K562 (cell line): ENCODE results near the gene PMM1. TPM values are rescaled to one million over a fixed set of nuclear protein-coding genes. Genes with fewer than 3 reads are reported as not detected.

Experiments
- ATAC-seq: fragments of 200-7000 bp; cut with Tn5 transposase; 3 replicates; pipeline ENCODE4 v1.9.1; 2020; ENCODE audit warnings: moderate library complexity
- BruUV-seq: library from RNA; stranded (reverse); fragments of 400-500 nt; replicated peaks from 2 replicates; lab custom pipeline; 2021; lab: Mats Ljungman, UMichigan
- CTCF ChIA-PET: fragments of 300-600 bp; formaldehyde crosslinking; extraction: SDS; loops from one replicate; lab custom pipeline; 2021; ENCODE audit warnings: low intra/inter-chr PET ratio; lab: Yijun Ruan, JAX
- POLR2A ChIA-PET: fragments of 300-600, 350-650 bp; sonication (Branson Sonifier 250); formaldehyde crosslinking; extraction: SDS; loops from one replicate; lab custom pipeline; 2021; ENCODE audit warnings: antibody characterized with exemption, inconsistent platforms; lab: Yijun Ruan, JAX
- DNase-seq, 4 experiments: peaks; one replicate each; pipeline versions ENCODE4 v3.0.0 to v3.0.0-alpha.2; 2011 to 2018; ENCODE audit warnings: low spot score in 3 of 4, mixed read lengths in 3 of 4; ENCODE audit errors: extremely low read depth in 1 of 4
- FAIRE-seq: peaks from 2 replicates; lab custom pipeline; 2011; peaks lifted over from hg19 to GRCh38; lab: Jason Lieb, UNC
- H2AFZ ChIP-seq: 2 replicates; pipeline ENCODE4 v1.6.0; 2011; ENCODE audit warnings: low read depth, low read length, control low read depth, inconsistent platforms
- H3K27ac ChIP-seq: fragments of 200-600 bp; 3 replicates; pipeline ENCODE4 v1.8.0; 2011; ENCODE audit warnings: low read depth, mild to moderate bottlenecking, control low read depth, inconsistent platforms, low read length, moderate library complexity, mixed read lengths; ENCODE audit errors: extremely low read depth
- H3K27me3 ChIP-seq, 2 experiments: fragments of 300-600 bp in 1 of 2; 2 replicates in 1 of 2; 3 replicates in 1 of 2; pipeline versions ENCODE4 v1.6.0 to v1.8.0; 2011; ENCODE audit warnings: inconsistent platforms in 2 of 2, low read length in 2 of 2, mild to moderate bottlenecking in 1 of 2, mixed read lengths in 1 of 2, moderate library complexity in 1 of 2; ENCODE audit not compliant: control insufficient read depth in 2 of 2, insufficient read depth in 2 of 2
- H3K36me3 ChIP-seq: fragments of 300-600 bp; 3 replicates; pipeline ENCODE4 v1.8.0; 2011; ENCODE audit warnings: mild to moderate bottlenecking, low read length, inconsistent platforms; ENCODE audit not compliant: control insufficient read depth, insufficient read depth
- H3K4me1 ChIP-seq, 2 experiments: fragments of 200-600 bp in 1 of 2; replicated peaks in 1 of 2; 2 replicates in 1 of 2; 3 replicates in 1 of 2; pipeline versions ENCODE4 v1.5.1 to v1.8.0; 2011; ENCODE audit warnings: inconsistent platforms in 2 of 2, low read length in 2 of 2, mild to moderate bottlenecking in 1 of 2, mixed read lengths in 1 of 2, moderate library complexity in 1 of 2; ENCODE audit not compliant: control insufficient read depth in 2 of 2, insufficient read depth in 2 of 2
- H3K4me2 ChIP-seq: 2 replicates; pipeline ENCODE4 v1.6.1; 2011; ENCODE audit warnings: low read length, control low read depth, inconsistent platforms, mixed read lengths; ENCODE audit not compliant: insufficient read depth
- H3K4me3 ChIP-seq: fragments of 200-600 bp; sonication (generic), shearing (Covaris generic); 2 replicates; pipeline ENCODE4 v1.5.1; 2016; ENCODE audit warnings: control low read depth, inconsistent platforms
- H3K79me2 ChIP-seq: fragments of 200-600 bp; 3 replicates; pipeline ENCODE4 v1.8.0; 2011; ENCODE audit warnings: low read length, inconsistent platforms; ENCODE audit not compliant: control insufficient read depth, insufficient read depth
- H3K9ac ChIP-seq, 2 experiments: 2 replicates each; pipeline versions ENCODE4 v1.6.0 to v1.6.1; 2011; ENCODE audit warnings: low read depth in 2 of 2, low read length in 2 of 2, control low read depth in 1 of 2, inconsistent platforms in 1 of 2, mild to moderate bottlenecking in 1 of 2, mixed read lengths in 1 of 2; ENCODE audit not compliant: insufficient read depth in 1 of 2
- H3K9me1 ChIP-seq: one replicate; pipeline ENCODE4 v1.6.0; 2011; ENCODE audit warnings: inconsistent platforms, mild to moderate bottlenecking, low read length, moderate library complexity; ENCODE audit not compliant: control insufficient read depth, insufficient read depth
- H3K9me3 ChIP-seq: replicated peaks from 2 replicates; pipeline ENCODE4 v1.5.1; 2011; ENCODE audit warnings: low read depth, low read length, inconsistent platforms; ENCODE audit not compliant: control insufficient read depth, insufficient read depth
- H4K20me1 ChIP-seq: replicated peaks from 2 replicates; pipeline ENCODE4 v1.6.1; 2011; ENCODE audit warnings: low read length, inconsistent platforms, mixed read lengths; ENCODE audit not compliant: control insufficient read depth, insufficient read depth
- ARID1B ChIP-seq: fragments of 450-650 bp; IDR thresholded peaks from 2 replicates; pipeline ENCODE4 v1.6.1; 2016; ENCODE audit warnings: antibody characterized with exemption, mild to moderate bottlenecking, inconsistent platforms
- CREM ChIP-seq: IDR thresholded peaks from 2 replicates; pipeline ENCODE4 v1.6.1; 2014; ENCODE audit warnings: antibody characterized with exemption, low read depth
- ELF1 ChIP-seq: fragments of 200-800 bp; sonication (Bioruptor generic); IDR thresholded peaks from 2 replicates; pipeline ENCODE4 v1.6.1; 2016; ENCODE audit warnings: missing genetic modification characterization, missing compliant biosample characterization
- FOXA1 ChIP-seq: fragments of 450-650 bp; IDR thresholded peaks from 2 replicates; pipeline ENCODE4 v1.6.1; 2016; ENCODE audit warnings: mild to moderate bottlenecking, borderline replicate concordance
- LEF1 ChIP-seq: fragments of 450-650 bp; IDR thresholded peaks from 2 replicates; pipeline ENCODE4 v1.6.1; 2016; ENCODE audit warnings: mild to moderate bottlenecking
- NFIC ChIP-seq: fragments of 450-650 bp; IDR thresholded peaks from 2 replicates; pipeline ENCODE4 v1.6.1; 2017; ENCODE audit warnings: mild to moderate bottlenecking, inconsistent platforms
- SIN3A ChIP-seq, 2 experiments: fragments of 150-350 bp in 1 of 2; IDR thresholded peaks; 2 replicates each; pipeline ENCODE4 v1.6.1; 2011 to 2016; ENCODE audit warnings: borderline replicate concordance in 2 of 2, low read depth in 2 of 2, low read length in 2 of 2, mild to moderate bottlenecking in 2 of 2, moderate library complexity in 2 of 2; ENCODE audit not compliant: control insufficient read depth in 1 of 2
- SMAD1 ChIP-seq: fragments of 150-350 bp; IDR thresholded peaks from 2 replicates; pipeline ENCODE4 v1.6.1; 2014; ENCODE audit warnings: low read length, low read depth; ENCODE audit not compliant: partially characterized antibody
- WGBS: fragments of 100-300 bp; shearing (Covaris generic); methylation state at CpG from one replicate; pipeline ENCODE4 v1.1.6; 2016; ENCODE audit warnings: low coverage, mixed read lengths; ENCODE audit not compliant: insufficient coverage; ENCODE audit errors: missing lambda C conversion rate; 5-methylcytosine and 5-hydroxymethylcytosine counted together
- in situ Hi-C: fragments of 300-500 bp; cut with MboI; formaldehyde crosslinking; loops from 4 replicates; pipeline ENCODE4 v1.15.0; 2018; ENCODE audit warnings: inconsistent platforms, mixed read lengths
- intact Hi-C: fragments of 100-400 bp; cut with micrococcal nuclease; formaldehyde crosslinking; loops from 2 replicates; pipeline ENCODE4 v1.14.2; 2022
- polyA plus RNA-seq, 8 experiments: library from polyadenylated mRNA; depleted of rRNA in 4 of 8; stranded (reverse) in 5 of 8; unstranded in 3 of 8; fragments of >200 nt; fragmentation: Nextera tagmentation in 2 of 8; fragmentation: Illumina TruSeq in 1 of 8; extraction: Ambion mirVana in 2 of 8; extraction: Trizol in 1 of 8; gene quantifications; 2 replicates each; pipeline versions ENCODE4 v1.2.1 to v1.2.3, GENCODE V29; 2011 to 2014; ENCODE audit warnings: inconsistent platforms in 1 of 8, missing spikeins in 1 of 8
- total RNA-seq, 7 experiments: library from RNA; depleted of rRNA in 6 of 7; stranded (reverse); fragments of >200 nt in 6 of 7; fragmentation: Illumina TruSeq in 2 of 7; extraction: Trizol in 2 of 7; gene quantifications; 2 replicates each; pipeline versions ENCODE4 v1.2.1 to v1.2.3, GENCODE V29; 2011 to 2021; ENCODE audit warnings: low replicate concordance in 1 of 7
- TF ChIP-seq, protein P1 (sequence below), 2 experiments: fragments of 450-650 bp; IDR thresholded peaks; 2 replicates each; pipeline ENCODE4 v1.6.1; 2018; ENCODE audit warnings: mild to moderate bottlenecking in 2 of 2, low read depth in 1 of 2; ENCODE audit not compliant: partially characterized antibody in 2 of 2
- TF ChIP-seq, protein P2 (sequence below): sonication (generic); formaldehyde crosslinking; IDR thresholded peaks from 2 replicates; pipeline ENCODE4 v1.4.0; 2020; ENCODE audit warnings: mild to moderate bottlenecking, missing genetic modification reagents
- TF ChIP-seq, protein P3 (sequence below): fragments of 150-350 bp; conservative IDR thresholded peaks from 2 replicates; pipeline ENCODE4 v1.6.1; 2014; ENCODE audit warnings: low read length

The PMM1 gene
- total and polyA plus RNA-seq, 9 of the 15 experiments (the other 6 are each of a cell fraction or from before 2014, with no cell fraction given) = 10.2 to 31.7 (median 20.3) TPM

DNA sequence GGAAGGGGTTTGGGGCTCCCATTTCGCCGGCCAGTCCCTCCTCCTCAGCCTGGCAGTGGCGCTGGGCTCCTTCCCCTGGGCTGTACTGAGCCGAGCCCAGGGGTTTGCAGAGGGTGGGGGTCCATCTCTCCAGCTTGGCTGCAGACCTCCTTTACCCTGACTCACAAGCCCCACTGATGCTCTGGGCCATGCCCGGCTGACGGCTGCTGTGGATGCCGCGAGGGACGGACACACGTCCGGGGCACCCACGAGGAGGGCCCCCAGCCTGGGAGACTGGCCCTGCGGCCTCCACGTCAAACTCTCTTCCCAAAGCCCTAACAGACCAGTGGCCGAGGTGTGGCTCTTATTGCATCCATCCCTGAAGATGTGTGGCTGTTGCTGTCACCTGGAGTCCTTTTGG is 14.1 kb downstream of the PMM1 start (continued):
- TF ChIP-seq, protein P1, sequence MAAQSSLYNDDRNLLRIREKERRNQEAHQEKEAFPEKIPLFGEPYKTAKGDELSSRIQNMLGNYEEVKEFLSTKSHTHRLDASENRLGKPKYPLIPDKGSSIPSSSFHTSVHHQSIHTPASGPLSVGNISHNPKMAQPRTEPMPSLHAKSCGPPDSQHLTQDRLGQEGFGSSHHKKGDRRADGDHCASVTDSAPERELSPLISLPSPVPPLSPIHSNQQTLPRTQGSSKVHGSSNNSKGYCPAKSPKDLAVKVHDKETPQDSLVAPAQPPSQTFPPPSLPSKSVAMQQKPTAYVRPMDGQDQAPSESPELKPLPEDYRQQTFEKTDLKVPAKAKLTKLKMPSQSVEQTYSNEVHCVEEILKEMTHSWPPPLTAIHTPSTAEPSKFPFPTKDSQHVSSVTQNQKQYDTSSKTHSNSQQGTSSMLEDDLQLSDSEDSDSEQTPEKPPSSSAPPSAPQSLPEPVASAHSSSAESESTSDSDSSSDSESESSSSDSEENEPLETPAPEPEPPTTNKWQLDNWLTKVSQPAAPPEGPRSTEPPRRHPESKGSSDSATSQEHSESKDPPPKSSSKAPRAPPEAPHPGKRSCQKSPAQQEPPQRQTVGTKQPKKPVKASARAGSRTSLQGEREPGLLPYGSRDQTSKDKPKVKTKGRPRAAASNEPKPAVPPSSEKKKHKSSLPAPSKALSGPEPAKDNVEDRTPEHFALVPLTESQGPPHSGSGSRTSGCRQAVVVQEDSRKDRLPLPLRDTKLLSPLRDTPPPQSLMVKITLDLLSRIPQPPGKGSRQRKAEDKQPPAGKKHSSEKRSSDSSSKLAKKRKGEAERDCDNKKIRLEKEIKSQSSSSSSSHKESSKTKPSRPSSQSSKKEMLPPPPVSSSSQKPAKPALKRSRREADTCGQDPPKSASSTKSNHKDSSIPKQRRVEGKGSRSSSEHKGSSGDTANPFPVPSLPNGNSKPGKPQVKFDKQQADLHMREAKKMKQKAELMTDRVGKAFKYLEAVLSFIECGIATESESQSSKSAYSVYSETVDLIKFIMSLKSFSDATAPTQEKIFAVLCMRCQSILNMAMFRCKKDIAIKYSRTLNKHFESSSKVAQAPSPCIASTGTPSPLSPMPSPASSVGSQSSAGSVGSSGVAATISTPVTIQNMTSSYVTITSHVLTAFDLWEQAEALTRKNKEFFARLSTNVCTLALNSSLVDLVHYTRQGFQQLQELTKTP (IDR thresholded peaks at IDR 0.05; ENCODE audit: low read depth in 1 of 2, partially characterized antibody in 2 of 2) = no peak
- no peak for TF ChIP-seq ELF1 (tag)

DNA sequence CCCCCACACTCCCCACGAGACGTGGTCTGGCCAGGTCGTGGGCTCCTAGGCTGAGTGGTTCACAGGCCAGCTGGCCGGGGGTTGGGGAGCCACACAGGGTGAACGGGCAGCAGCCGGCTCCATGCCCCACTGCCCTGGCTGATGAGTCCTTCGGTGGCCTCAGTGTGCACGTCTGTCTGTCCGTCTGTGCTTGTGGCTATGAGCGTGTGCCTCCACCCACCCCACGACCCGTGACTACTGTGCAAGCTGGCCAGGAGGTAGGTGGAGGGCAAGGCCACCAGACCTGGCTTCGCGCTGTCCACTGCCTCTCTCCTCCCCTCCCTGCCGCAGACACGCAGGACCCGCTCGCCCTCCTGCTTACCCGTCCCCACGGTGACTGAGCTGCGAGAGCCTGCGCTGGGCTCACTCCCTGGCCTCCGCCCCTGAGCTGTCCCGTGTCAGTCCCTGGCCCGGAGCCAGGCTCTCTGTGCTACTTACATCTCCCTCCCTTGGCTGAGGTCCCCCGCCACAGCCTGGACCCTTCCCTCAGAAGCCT is 14.7 kb downstream of the PMM1 start:
- 83% methylated on average over 12 of the region's 26 CpGs for WGBS
- peak overlapping the region in 1 of 2 experiments; percentile 80; a peak in 2 of 4 replicates for H3K9ac ChIP-seq
- peaks cover 13% of the 10 kb centered on the region; the same call in 1 of the 3 replicates for H3K36me3 ChIP-seq
- intact Hi-C loops = no loop called here
- DNase-seq (peak in 1 of 4 experiments; percentile 34), ATAC-seq (peak; percentile 44), FAIRE-seq (no peak)
- H3K27me3 ChIP-seq = no peaks in the 10 kb centered on the region
- BruUV-seq = no TSS peak
- ChIA-PET CTCF (no interaction called here), POLR2A (interaction anchor here (0.5 to 1.3 kb wide), 4 partner anchors 15 to 652 kb away, joined by 3 to 5 read pairs (median 4); partner anchors contain the start of gene PMM1)
- no peaks in the 10 kb centered on the region for H3K9me3 ChIP-seq
- H3K9me1 ChIP-seq = no peaks in the 10 kb centered on the region
- H3K79me2 ChIP-seq = no peaks in the 10 kb centered on the region
- H3K27ac ChIP-seq = no peak overlapping the region
- H3K4me2 ChIP-seq = no peak overlapping the region
- H4K20me1 ChIP-seq = no peaks in the 10 kb centered on the region
- no peak overlapping the region for H2AFZ ChIP-seq
- H3K4me1 ChIP-seq = peaks cover 6 to 44% of the 10 kb centered on the region in 2 experiments; a peak in 4 of 5 replicates
- no peak overlapping the region for H3K4me3 ChIP-seq
- in situ Hi-C loops = no loop called here
- no peak for TF ChIP-seq ARID1B
- TF ChIP-seq NFIC = peak; percentile 83
- TF ChIP-seq LEF1 = no peak
- TF ChIP-seq, protein P2, sequence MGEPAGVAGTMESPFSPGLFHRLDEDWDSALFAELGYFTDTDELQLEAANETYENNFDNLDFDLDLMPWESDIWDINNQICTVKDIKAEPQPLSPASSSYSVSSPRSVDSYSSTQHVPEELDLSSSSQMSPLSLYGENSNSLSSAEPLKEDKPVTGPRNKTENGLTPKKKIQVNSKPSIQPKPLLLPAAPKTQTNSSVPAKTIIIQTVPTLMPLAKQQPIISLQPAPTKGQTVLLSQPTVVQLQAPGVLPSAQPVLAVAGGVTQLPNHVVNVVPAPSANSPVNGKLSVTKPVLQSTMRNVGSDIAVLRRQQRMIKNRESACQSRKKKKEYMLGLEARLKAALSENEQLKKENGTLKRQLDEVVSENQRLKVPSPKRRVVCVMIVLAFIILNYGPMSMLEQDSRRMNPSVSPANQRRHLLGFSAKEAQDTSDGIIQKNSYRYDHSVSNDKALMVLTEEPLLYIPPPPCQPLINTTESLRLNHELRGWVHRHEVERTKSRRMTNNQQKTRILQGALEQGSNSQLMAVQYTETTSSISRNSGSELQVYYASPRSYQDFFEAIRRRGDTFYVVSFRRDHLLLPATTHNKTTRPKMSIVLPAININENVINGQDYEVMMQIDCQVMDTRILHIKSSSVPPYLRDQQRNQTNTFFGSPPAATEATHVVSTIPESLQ = no peak
- no peak for TF ChIP-seq SMAD1
- TF ChIP-seq SIN3A (IDR thresholded peaks at IDR 0.05; ENCODE audit: borderline replicate concordance in 2 of 2, control insufficient read depth in 1 of 2, low read depth in 2 of 2, low read length in 2 of 2) = no peak
- TF ChIP-seq FOXA1 = no peak
- TF ChIP-seq, protein P3, sequence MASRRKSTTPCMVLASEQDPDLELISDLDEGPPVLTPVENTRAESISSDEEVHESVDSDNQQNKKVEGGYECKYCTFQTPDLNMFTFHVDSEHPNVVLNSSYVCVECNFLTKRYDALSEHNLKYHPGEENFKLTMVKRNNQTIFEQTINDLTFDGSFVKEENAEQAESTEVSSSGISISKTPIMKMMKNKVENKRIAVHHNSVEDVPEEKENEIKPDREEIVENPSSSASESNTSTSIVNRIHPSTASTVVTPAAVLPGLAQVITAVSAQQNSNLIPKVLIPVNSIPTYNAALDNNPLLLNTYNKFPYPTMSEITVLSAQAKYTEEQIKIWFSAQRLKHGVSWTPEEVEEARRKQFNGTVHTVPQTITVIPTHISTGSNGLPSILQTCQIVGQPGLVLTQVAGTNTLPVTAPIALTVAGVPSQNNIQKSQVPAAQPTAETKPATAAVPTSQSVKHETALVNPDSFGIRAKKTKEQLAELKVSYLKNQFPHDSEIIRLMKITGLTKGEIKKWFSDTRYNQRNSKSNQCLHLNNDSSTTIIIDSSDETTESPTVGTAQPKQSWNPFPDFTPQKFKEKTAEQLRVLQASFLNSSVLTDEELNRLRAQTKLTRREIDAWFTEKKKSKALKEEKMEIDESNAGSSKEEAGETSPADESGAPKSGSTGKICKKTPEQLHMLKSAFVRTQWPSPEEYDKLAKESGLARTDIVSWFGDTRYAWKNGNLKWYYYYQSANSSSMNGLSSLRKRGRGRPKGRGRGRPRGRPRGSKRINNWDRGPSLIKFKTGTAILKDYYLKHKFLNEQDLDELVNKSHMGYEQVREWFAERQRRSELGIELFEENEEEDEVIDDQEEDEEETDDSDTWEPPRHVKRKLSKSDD = no peak
- no peak for TF ChIP-seq CREM
